NCI-H446 treated with DMSO at 0.1 percent for 48 hours (cell line): ENCODE data around the gene PAIP2.
"Not testable (repeated sequence)": the region's sequence is repeated elsewhere in the genome, so short reads cannot be mapped to it uniquely, and the experiment has no call there.

Source experiments
- DNase-seq: peaks from one replicate; lab custom pipeline; 2025; lab: John Stamatoyannopoulos, UW

Gene PAIP2

DNA sequence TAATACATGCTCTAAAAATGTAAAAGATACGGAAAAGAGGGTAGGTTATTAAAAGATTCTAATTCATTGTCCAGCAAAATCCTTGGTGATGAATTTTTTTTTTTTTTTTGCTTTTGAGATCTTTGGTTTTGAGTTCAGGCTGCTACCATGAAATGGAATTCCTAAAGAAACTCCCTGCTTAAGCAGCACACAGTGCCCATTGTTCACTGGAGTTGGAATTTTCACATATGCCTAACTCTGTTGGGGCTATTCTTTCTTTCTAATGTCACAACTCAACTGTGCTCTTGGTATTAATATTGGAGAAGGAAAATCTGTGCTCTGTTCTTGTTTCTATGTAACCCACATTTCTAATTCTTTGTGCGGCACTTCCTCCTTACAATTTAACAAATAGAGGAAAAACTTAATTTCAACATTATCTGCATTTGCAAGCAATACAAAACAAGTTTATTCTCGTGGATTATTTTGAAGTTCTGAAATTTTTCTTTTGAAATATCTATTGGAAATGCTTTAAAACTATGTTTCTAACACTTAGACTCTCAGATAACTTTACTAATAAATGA lies 26.5 kb upstream of the PAIP2 start:
- DNase-seq: no peak

DNA sequence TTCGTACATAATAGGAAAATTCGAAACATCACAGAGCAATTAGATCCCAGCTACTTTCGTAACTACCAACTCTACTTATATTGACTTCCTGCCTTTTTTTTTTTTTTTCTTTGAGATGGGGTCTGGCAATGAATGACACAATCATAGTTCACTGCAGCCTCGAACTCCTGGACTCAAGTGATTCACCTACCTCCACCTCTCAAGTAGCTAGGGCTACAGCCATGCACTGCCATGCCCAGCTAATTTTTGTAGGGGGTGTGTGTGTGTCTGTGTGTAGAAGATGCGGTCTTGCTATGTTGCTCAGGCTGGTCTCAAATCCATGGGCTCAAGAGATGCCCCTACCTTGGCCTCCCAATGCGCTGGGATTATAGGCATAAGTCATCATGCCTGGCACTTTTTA lies 5.8 kb upstream of the PAIP2 start:
- no peak for DNase-seq

DNA sequence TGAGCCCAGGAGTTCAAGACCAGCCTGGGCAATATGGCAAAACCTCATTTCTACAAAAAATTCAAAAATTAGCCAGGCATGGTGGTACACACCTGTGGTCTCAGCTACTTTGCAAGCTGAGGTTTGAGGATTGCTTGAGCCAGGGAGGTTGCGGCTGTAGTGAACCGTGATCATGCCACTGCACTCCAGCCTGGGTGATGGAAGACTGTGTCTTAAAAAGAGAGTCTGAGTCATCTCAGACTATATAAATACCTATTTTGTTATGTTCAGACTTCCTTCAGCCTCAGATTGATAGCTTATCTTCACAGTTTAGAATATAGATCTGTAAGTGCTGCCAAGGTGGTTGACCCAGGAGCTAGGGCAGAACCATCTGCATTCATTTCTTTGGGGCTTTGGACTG lies 1.6 kb upstream of the PAIP2 start:
- no peak for DNase-seq

DNA sequence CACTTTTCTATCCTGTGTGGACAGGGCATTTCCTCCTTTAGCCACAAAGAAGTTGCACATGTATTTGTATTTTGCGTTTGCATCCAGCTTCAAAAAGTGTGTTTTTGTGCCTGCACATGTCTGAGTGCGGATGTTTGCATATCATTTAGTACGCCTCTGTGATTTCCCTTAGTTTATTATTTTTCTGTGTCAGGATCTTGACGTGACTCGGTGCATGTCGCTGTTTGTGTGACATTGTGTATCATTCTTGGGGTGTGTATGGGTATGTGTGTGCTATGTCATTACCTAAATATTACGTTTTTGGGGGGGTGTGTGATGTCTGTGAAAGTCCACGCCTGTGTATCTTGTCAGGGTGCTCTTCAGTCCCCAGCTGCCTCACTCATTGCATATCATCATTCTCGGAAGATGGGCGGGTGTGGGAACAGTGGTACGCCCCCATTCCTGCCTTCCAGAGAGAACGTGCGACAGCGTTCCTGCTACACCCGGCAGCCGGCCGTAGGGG lies 416 bp upstream of the PAIP2 start:
- DNase-seq: no peak

DNA sequence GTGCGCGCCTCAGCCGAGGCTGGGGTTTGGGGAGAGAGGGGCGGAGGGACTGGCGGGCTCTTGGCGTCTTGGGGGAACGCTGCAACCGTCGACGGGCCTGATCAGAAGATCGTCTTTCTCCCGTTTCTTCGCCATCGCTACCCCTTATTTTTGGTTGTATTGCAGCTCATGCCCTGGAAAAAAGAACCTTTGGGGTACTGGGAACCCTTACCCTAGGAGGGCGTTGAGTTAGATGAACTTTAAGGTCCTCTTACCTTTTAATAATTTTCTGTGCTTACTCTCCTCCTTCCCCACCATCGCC lies 719 bp downstream of the PAIP2 start:
- DNase-seq: no peak

DNA sequence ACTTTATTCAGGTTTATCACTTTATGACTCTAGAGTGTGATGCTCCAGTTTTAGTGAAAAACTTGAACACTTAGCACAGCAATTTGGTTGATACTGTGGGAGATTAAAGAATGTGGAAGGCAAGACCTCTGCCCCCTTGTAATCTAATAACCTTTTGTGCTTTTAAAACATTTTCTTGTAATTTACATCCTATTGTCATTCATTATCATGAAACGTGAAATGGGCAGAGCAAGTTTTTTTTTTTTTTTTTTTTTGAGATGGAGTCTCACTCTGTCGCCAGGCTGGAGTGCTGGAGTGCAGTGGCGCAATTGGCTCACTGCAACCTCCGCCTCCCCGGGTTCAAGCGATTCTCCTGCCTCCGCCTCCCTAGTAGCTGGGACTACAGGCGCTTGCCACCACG lies 1.8 kb downstream of the PAIP2 start:
- DNase-seq: no peak

DNA sequence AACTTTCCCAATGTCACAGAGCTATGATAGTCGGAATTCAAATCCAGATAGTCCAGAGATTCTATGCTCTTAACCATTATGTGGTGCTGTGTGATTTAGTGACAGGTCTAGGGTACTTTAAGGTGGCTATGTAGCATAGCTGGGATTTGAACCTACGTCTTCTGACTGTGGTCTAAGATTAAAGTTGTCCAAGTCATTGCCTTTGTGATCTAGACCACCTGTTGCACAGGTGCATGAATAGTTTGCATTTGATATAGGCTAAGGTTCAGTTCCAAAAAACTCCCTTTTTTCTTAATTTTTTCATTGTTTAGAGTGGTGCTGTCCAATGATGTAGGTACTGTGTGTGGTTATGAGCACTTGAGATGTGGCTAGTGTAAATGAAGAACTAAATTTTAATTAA lies 2.5 kb downstream of the PAIP2 start:
- no peak for DNase-seq

DNA sequence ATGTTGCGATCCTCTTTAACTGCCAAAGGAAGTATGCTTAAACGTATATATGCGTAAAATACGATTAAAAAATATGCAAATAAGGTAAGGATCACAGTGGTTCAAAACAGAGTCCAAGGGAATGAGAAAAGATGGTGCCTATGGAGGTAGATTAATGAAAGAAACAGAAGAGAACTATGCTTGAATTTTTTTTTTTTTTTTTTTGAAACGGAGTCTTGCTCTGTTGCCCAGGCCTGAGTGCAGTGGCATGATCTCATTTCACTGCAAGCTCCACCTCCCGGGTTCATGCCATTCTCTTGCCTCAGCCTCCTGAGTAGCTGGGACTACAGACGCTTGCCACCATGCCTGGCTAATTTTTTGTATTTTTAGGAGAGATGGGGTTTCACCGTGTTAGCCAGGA lies 3.8 kb downstream of the PAIP2 start:
- DNase-seq: not testable (repeated sequence)

DNA sequence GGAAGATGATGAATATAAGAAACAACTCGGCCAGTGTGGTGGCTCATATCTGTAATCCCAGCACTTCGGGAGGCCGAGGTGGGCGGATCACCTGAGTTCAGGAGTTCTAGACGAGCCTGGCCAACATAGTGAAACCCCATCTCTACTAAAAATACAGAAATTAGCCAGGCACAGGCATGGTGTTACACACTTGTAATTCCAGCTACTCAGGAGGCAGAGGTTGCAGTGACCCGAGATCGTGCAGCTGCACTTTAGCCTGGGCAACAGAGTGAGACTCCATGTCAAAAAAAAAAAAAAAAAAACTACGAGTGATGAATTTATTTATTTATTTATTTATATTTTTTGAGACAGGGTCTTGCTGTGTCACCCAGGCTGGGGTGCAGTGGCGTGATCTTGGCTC lies 6.2 kb downstream of the PAIP2 start:
- DNase-seq: not testable (repeated sequence)

DNA sequence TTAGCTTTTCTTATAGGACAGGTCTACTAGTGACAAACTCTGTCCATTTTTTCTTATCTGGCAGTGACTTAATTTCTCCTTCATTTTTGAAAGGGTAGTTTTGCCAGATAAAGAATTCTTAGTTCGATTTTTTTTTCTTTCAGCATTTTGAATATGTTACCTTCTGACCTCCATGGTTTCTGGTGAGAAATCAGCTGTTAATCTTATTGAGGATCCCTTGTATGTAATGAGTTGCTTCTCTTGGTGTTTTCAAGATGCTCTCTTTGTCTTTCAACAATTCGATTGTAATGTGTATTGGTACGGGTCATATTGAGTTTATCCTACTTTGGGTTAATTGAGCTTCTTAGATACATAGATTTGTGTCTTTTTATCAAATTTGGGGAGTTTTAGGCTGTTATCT lies 12.5 kb downstream of the PAIP2 start:
- no peak for DNase-seq

DNA sequence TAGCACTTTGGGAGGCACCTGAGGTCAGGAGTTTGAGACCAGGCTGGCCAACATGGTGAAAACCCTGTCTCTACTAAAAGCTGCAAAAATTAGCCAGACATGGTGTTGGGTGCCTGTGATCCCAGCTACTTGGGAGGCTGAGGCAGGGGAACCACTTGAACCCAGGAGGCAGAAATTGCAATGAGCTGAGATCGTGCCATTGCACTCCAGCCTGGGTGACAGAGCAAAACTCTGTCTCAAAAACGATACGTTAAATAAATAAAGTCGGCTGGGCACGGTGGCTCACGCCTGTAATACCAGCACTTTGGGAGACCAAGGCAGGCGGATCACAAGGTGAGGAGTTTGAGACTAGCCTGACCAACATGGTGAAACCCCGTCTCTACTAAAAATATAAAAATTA lies 14.2 kb downstream of the PAIP2 start:
- DNase-seq: not testable (repeated sequence)

DNA sequence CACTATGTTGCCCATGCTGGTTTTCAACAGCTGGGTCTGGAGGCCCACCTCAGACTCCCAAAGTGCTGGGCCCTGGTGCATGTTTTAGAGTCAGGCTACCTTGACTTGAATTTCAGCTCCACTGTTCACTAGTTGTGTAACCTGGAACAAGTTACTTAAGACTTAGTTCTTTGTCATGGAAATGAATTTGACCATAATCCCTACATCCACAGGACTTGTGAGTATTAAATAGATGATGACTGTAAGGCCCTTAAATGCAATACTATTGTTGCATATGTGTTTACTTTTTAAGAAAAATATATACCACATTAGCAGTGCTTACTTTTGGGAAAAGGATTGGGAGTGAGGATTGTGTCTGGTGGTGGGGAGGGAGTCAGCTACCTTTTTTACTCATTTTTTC lies 16.4 kb downstream of the PAIP2 start:
- DNase-seq: no peak

DNA sequence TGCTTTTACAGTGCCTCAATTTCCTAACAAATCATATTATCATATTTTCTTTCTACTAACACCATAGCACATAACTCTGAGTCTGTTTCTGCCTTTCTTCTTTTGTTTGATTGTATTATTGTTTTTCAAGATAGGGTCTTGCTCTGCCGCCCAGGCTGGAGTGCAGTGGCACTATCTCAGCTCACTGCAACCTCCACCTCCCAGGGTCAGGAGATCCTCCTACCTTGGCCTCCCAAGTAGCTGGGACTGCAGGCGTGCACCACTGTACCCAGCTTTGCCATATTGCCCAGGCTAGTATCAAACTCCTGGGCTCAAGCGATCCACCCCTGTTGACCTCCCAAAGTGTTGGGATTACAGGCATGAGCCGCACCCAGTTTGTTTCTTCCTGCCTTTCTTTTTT lies 18.7 kb downstream of the PAIP2 start:
- DNase-seq: no peak

DNA sequence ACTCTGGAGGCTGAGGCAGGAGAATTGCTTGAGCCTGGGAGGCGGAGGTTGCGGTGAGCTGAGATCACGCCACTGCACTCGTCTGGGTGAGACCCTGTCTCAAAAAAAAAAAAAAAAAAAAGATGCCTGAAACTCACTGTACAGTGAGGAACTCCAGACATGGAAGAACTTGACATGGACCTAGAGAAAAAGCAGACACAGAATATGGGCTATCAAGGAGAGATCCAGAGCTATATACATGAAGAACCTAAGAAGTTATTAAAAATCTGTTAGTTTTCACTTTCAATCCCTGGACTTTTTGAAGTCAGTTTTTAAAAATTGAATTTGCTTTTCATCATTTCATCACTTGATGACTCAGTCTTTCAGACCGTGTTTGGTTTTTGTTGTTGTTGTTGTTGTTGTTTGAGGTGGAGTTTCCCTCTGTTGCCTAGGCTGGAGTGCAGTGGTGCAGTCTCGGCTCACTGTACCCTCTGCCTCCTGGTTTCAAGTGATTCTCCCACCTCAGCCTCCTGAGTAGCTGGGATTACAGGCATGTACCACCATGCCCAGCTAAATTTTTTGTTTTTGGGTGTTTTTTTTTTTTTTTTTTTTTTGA lies 20.3 kb downstream of the PAIP2 start:
- DNase-seq: no peak

DNA sequence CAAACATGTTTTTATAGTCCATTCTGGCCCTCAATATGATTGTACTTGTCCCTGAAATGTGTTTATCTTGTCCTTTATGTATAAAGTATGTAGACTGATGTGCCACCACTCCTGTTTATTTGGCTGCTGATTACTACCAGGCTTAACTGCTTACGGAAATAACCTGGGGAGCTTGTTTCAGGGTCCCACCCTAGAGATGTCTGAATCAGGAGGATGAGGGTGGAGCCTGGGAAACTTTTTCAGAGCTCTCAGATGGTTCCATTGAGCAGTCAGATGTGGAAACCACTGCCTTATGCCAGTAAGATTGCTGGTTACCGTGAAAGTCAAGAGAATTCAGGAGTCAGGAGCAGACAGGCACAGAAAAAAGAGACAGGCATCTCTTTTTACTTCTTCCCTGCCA lies 22.3 kb downstream of the PAIP2 start:
- no peak for DNase-seq

DNA sequence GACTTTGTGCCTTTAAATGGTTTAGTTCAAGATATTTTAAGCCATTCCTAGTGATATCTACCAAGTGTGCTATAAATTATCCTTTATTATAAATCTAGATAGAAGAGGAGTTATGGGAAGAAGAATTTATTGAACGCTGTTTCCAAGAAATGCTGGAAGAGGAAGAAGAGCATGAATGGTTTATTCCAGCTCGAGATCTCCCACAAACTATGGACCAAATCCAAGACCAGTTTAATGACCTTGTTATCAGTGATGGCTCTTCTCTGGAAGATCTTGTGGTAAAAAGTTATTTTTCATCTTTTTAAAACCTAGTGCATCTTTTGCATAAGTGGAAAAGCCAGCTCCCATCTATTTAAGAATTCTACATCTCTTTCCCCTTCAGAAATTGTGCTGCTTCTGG lies 22.8 kb downstream of the PAIP2 start:
- no peak for DNase-seq

DNA sequence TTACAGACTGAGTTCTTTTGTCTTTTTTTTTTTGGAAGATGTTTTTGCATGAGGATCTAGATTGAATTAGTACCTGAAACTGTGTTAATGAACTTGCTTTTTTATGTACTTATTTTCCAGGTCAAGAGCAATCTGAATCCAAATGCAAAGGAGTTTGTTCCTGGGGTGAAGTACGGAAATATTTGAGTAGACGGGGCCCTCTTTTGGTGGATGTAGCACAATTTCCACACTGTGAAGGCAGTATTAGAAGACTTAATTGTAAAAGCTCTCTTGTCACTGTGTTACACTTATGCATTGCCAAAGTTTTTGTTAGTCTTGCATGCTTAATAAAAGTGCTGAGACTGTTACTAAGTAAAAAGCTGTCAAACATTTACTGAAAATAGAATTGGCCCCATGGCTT lies 27.0 kb downstream of the PAIP2 start:
- no peak for DNase-seq

DNA sequence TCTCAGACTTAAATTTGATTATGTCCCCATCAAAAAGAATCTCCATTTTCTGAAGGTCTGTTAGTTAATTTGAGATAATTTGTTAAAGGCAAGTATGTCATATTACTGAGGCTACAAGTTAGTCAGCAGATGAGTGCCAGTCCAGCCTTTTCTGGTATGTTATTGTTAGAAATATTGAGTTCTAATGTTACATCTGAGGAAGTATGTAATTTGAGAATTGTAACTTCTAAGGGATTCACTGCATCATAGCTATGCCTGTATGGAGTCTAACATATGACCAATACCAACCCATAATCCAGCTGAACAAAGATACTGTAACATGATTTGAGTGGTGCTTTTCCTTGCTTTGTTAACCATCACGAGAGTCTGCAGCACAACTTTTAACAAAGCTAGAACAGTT lies 27.5 kb downstream of the PAIP2 start:
- DNase-seq: no peak

DNA sequence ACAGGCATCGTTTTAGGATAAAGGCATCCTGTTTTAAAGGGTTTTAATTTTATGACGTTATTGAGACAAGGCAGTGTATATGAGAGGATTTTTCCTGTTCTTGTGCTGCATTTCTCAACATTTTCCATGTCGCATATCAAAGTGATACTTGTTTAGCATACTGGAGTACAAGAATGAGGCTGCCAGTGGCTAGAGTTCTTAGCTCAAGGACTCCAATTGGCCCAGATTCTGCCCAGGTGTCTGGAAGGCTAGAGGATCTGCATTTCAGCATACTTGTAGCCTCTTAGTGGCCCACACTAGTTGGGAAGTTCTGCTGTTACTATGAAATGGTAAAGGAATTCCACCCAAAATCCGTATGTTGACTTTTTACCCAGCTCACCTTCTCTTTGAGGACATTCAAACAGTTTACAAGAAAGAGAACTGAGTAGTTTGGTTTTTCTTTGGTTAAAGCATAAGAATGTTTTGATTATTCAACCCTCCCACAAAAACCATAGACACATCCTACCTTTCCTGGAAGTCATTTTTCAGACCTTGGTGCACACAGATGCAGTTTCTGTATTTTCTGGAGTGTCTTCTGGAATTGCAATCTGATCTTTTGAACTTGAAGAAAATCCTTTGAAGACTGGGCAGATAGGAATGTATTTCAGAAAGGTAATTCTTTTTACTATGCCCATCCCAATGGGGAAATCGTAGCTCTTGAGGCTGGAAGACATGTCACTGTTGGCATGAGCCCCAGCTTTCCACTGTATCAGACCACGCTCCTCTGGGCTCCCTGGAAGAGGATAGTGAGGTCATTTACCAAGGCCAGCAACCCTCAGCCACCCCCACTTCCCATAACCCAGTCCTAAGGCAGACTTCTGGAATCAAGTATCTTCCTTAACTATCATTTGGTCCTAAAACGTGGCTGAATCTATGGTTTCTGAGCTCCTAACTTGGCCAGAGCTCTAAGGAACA lies 30.1 kb downstream of the PAIP2 start:
- DNase-seq: no peak

DNA sequence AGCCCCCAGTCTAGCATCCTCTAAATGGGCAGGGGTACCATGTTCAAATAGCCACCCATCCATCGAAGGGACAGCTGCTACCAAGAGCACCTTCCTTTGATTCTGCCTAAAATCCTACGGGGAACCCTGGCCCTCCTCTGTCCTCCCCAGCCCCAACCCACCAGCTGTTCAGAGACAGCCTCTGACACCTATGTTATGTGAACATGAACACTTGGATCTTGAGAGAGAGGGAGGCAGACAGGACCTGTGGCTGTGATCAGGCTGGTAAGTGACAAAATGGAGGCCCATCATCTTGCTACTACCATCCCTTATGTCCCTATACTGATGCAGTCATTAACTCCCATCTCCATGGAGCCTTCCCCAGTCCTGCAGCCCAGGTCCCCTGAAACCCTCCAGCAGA lies 33.3 kb downstream of the PAIP2 start:
- no peak for DNase-seq

DNA sequence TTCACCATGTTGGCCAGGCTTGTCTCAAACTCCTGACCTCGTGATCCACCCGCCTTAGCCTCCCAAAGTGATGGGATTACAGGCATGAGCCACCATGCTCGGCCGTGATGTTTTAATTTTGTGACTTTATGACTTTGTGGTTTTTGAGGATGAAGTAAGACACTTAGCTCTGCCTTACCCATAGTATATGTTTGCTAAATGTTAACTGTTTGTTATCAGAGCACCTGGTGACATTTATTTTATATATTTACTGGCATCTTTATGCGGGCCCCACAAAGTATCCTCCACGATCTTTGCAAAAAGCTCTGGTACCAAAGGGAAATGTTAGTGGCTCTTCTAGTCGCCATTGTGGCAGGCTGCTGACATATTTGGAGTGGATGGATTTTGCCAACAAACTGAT lies 34.7 kb downstream of the PAIP2 start:
- no peak for DNase-seq

DNA sequence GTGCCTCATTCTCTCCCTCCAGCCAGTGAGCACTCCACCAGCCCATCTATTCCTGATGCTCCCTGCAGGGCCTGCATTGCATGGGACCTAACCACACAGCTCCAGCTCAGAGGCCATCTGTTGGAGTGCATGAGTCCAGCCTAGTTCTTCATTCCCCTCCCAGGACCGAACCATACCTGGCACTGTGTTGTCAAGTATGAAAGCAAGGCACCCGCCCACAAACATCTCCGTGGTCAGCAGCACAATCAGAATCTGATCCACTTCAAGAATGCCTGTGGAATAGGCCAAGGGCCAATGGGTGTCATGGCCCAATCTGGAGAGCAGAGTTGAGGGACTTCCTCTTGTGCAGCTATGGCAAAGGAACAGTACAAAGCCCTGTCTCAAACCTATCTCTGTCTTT lies 35.6 kb downstream of the PAIP2 start:
- no peak for DNase-seq

DNA sequence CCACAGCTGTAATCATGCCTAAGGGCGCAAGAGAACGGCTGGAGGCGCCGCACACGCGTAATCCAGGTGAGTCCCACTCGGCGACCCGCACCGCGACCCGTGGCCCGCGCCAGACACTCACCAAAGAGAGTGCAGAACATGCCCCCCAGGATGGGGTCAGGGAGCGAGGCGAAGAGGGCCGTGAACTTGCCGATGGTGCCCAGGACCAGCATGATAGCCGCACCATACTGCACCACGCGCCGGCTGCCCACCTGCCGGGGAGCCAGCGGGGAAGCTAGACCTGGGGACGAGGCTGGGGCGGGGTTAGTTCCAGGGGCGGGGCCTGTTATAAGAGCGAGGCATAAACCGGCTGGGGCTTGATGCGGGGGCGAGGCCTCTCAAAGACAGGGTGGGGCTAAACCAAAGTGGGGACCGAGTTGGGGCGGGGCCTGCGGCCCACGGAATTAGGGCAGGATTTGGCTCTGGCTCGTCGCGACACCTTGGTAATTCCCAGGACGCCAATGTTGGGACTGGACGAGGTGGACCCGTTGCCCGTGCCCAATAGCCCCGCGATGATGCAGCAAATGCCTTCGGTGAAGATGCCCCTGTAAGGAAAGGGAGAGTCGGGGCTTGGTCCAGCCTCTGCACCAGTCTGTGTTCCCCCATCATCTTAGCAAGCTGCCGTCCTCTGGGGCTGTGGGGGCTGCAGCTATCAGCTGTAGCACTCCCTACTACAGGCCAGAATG lies 36.6 kb downstream of the PAIP2 start:
- DNase-seq: no peak
